Measurements from ENCODE around the gene GMPS. TPM values are rescaled to one million over a fixed set of nuclear protein-coding genes. Genes with fewer than 3 reads are reported as not detected.

Gene GMPS
- polyA plus RNA-seq, 1 of the 3 experiments (the other 2 are of a cell fraction) = 13.4 TPM

DNA sequence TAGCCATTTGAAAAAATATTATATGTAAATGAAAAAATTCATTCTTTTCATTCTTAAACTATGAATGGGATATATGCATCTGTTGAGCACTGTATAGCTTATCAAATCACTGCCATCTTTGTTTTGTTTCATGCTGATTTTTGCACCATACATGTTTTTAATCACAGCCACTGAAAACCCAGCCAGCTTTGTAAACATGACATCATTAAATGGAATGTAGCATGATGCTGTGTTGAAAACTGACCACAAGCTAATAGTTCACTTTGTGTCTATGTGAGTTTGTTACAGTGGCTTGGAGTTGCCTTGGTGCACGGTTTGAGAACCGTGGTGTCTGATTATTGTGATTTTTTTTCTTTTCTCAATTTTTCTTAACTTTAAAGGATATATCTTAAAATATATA lies 75.7 kb downstream of the GMPS start (continued):
- TF ChIP-seq SIN3A (IDR thresholded peaks at IDR 0.05; ENCODE audit: borderline replicate concordance, low read depth, low read length) = no peak
- no peak for TF ChIP-seq GATA2 (CRISPR knock-in tag; IDR thresholded peaks at IDR 0.05)
- TF ChIP-seq NRF1 (IDR thresholded peaks at IDR 0.05; ENCODE audit: low read depth, low read length) = no peak
- TF ChIP-seq YY1 (IDR thresholded peaks at IDR 0.05; ENCODE audit: low read depth) = no peak
- TF ChIP-seq MEF2A (IDR thresholded peaks at IDR 0.05; ENCODE audit: borderline replicate concordance, low read depth) = no peak
- TF ChIP-seq TEAD4 (IDR thresholded peaks at IDR 0.05; ENCODE audit: borderline replicate concordance, insufficient read depth) = no peak; the same call in 1 of the 2 replicates
- TF ChIP-seq RAD21 (IDR thresholded peaks at IDR 0.05; ENCODE audit: low read length) = no peak
- no peak for TF ChIP-seq RFX5 (IDR thresholded peaks at IDR 0.05; ENCODE audit: low read length)
- TF ChIP-seq NFIC (IDR thresholded peaks at IDR 0.05; ENCODE audit: borderline replicate concordance) = no peak; the same call in 1 of the 2 replicates
- no peak for TF ChIP-seq EP300 (IDR thresholded peaks at IDR 0.05; ENCODE audit: borderline replicate concordance in 1 of 2, low read depth in 1 of 2, low read length in 1 of 2)

DNA sequence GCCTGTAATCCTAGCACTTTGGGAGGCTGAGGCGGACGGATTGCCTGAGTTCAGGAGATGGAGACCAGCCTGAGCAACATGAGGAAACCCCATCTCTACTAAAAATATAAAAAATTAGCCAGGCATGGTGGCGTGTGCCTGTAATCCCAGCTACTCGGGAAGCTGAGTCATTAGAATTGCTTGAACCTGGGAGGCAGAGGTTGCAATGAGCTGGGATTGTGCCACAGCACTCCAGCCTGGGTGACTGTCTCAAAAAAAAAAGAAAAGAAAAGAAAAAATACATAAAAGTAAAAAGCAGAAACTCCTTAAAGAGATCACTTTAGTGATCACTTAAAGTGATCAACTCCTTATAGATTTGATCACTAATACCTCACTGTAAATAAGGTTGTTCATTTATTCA lies 78.0 kb downstream of the GMPS start:
- ChIA-PET CTCF (no interaction called here), POLR2A (no interaction called here)
- H3K9ac ChIP-seq = no peak overlapping the region
- no peaks in the 10 kb centered on the region for H4K20me1 ChIP-seq (ENCODE audit: insufficient read depth)
- no peak overlapping the region for H2AFZ ChIP-seq (ENCODE audit: low read depth)
- H3K9me2 ChIP-seq = no peaks in the 10 kb centered on the region
- H3K27ac ChIP-seq (ENCODE audit: low read depth in 2 of 2, low read length in 1 of 2) = no peak overlapping the region
- H3K36me3 ChIP-seq (replicated peaks in 1 of 2; ENCODE audit: control insufficient read depth in 1 of 2, insufficient read depth in 2 of 2, low read length in 1 of 2) = peaks cover 0 to 9% of the 10 kb centered on the region in 2 experiments
- WGBS (ENCODE audit: low lambda C conversion rate) = 91% methylated on average over 4 of the region's 4 CpGs
- H3K4me2 ChIP-seq = no peak overlapping the region
- no peaks in the 10 kb centered on the region for H3K27me3 ChIP-seq (ENCODE audit: insufficient read depth)
- no peak overlapping the region for H3K4me3 ChIP-seq (ENCODE audit: low read depth in 2 of 2, low read length in 1 of 2)
- peaks cover 0 to 9% of the 10 kb centered on the region in 2 experiments; a peak in 1 of 4 replicates for H3K4me1 ChIP-seq (ENCODE audit: control insufficient read depth in 1 of 2, insufficient read depth in 2 of 2, low read depth in 1 of 2, low read length in 1 of 2)
- peaks cover 9% of the 10 kb centered on the region for H3F3A ChIP-seq (replicated peaks; ENCODE audit: insufficient read depth)
- no peaks in the 10 kb centered on the region for H3K79me2 ChIP-seq (ENCODE audit: insufficient read depth)
- no peaks in the 10 kb centered on the region for H3K9me3 ChIP-seq
- TF ChIP-seq CHD2 (IDR thresholded peaks at IDR 0.05; ENCODE audit: low read length, partially characterized antibody) (no peak), FOXJ3 (CRISPR knock-in tag; IDR thresholded peaks at IDR 0.05) (no peak), TCF12 (IDR thresholded peaks at IDR 0.05) (no peak), TAF1 (IDR thresholded peaks at IDR 0.05; ENCODE audit: borderline replicate concordance, low read depth, low read length) (no peak)
- TF ChIP-seq, protein P1, sequence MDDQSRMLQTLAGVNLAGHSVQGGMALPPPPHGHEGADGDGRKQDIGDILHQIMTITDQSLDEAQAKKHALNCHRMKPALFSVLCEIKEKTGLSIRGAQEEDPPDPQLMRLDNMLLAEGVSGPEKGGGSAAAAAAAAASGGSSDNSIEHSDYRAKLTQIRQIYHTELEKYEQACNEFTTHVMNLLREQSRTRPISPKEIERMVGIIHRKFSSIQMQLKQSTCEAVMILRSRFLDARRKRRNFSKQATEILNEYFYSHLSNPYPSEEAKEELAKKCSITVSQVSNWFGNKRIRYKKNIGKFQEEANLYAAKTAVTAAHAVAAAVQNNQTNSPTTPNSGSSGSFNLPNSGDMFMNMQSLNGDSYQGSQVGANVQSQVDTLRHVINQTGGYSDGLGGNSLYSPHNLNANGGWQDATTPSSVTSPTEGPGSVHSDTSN (IDR thresholded peaks at IDR 0.05) = no peak
- TF ChIP-seq, protein P2, sequence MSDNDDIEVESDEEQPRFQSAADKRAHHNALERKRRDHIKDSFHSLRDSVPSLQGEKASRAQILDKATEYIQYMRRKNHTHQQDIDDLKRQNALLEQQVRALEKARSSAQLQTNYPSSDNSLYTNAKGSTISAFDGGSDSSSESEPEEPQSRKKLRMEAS (IDR thresholded peaks at IDR 0.05; ENCODE audit: low read depth) = no peak
- TF ChIP-seq, protein P3, sequence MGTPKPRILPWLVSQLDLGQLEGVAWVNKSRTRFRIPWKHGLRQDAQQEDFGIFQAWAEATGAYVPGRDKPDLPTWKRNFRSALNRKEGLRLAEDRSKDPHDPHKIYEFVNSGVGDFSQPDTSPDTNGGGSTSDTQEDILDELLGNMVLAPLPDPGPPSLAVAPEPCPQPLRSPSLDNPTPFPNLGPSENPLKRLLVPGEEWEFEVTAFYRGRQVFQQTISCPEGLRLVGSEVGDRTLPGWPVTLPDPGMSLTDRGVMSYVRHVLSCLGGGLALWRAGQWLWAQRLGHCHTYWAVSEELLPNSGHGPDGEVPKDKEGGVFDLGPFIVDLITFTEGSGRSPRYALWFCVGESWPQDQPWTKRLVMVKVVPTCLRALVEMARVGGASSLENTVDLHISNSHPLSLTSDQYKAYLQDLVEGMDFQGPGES (IDR thresholded peaks at IDR 0.05; ENCODE audit: low read depth, low read length) = no peak
- TF ChIP-seq, protein P4, sequence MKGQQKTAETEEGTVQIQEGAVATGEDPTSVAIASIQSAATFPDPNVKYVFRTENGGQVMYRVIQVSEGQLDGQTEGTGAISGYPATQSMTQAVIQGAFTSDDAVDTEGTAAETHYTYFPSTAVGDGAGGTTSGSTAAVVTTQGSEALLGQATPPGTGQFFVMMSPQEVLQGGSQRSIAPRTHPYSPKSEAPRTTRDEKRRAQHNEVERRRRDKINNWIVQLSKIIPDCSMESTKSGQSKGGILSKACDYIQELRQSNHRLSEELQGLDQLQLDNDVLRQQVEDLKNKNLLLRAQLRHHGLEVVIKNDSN (IDR thresholded peaks at IDR 0.05; ENCODE audit: borderline replicate concordance, low read depth) = no peak
- no peak for DNase-seq

Measured in SK-N-SH (cell line).